Osteoblast (primary cell): ENCODE results near the gene TTC27. TPM values are rescaled to one million over a fixed set of nuclear protein-coding genes. Genes with fewer than 3 reads are reported as not detected.

Source experiments
- DNase-seq: peaks from one replicate; pipeline ENCODE4 v3.0.0; 2011; ENCODE audit warnings: low spot score, mixed read lengths; ENCODE audit not compliant: insufficient read length; ENCODE audit errors: missing footprints
- H2AFZ ChIP-seq: 2 replicates; pipeline ENCODE4 v1.6.0; 2011; ENCODE audit warnings: mild to moderate bottlenecking, low read length
- H3K27ac ChIP-seq: 2 replicates; pipeline ENCODE4 v1.5.1; 2011; ENCODE audit warnings: mild to moderate bottlenecking, low read depth, low read length, moderate library complexity
- H3K27me3 ChIP-seq: 2 replicates; pipeline ENCODE4 v1.6.0; 2012; ENCODE audit warnings: mild to moderate bottlenecking, control low read depth, inconsistent platforms, low read length, moderate library complexity; ENCODE audit not compliant: insufficient read depth
- H3K36me3 ChIP-seq: 2 replicates; pipeline ENCODE4 v1.5.1; 2011; ENCODE audit warnings: mild to moderate bottlenecking, low read length, control low read depth, moderate library complexity; ENCODE audit not compliant: insufficient read depth
- H3K4me1 ChIP-seq: 2 replicates; pipeline ENCODE4 v1.5.1; 2011; ENCODE audit warnings: mild to moderate bottlenecking, low read length, control low read depth, moderate library complexity; ENCODE audit not compliant: insufficient read depth
- H3K4me2 ChIP-seq: 2 replicates; pipeline ENCODE4 v1.6.0; 2011; ENCODE audit warnings: mild to moderate bottlenecking, low read length; ENCODE audit not compliant: insufficient read depth
- H3K4me3 ChIP-seq: fragments of 200-600 bp; sonication (generic); 3 replicates; pipeline ENCODE4 v1.5.1; 2012; ENCODE audit warnings: mild to moderate bottlenecking, low read length, inconsistent platforms; ENCODE audit not compliant: insufficient read depth
- H3K79me2 ChIP-seq: 2 replicates; pipeline ENCODE4 v1.6.0; 2012; ENCODE audit warnings: mild to moderate bottlenecking, low read length, control low read depth, inconsistent platforms; ENCODE audit not compliant: insufficient read depth
- H3K9me3 ChIP-seq: 2 replicates; pipeline ENCODE4 v1.5.1; 2011; ENCODE audit warnings: low read depth, low read length, control low read depth
- H4K20me1 ChIP-seq: 2 replicates; pipeline ENCODE4 v1.6.0; 2012; ENCODE audit warnings: mild to moderate bottlenecking, low read length, control low read depth; ENCODE audit not compliant: insufficient read depth
- total RNA-seq: library from RNA; depleted of rRNA; stranded (reverse); fragments of >200 nt; gene quantifications from 2 replicates; pipeline ENCODE4 v1.2.3, GENCODE V29; 2012
- TF ChIP-seq, protein P1 (sequence below): IDR thresholded peaks from 2 replicates; pipeline ENCODE4 v1.5.1; 2011; ENCODE audit warnings: mild to moderate bottlenecking, low read depth, low read length, moderate library complexity; ENCODE audit errors: extremely low read depth

The TTC27 gene
- total RNA-seq, 1 donor: 25.3 TPM

- Histone ChIP-seq H3K9me3 (no peaks in the 10 kb centered on the region), H3K79me2 (no peaks in the 10 kb centered on the region), H4K20me1 (no peaks in the 10 kb centered on the region), H3K27me3 (no peaks in the 10 kb centered on the region), H3K27ac (no peak overlapping the region), H3K36me3 (no peaks in the 10 kb centered on the region), H2AFZ (no peak overlapping the region), H3K4me2 (no peak overlapping the region), H3K4me1 (peaks cover 5% of the 10 kb centered on the region), H3K4me3 (no peak overlapping the region)
- DNase-seq: no peak
- TF ChIP-seq, protein P1, sequence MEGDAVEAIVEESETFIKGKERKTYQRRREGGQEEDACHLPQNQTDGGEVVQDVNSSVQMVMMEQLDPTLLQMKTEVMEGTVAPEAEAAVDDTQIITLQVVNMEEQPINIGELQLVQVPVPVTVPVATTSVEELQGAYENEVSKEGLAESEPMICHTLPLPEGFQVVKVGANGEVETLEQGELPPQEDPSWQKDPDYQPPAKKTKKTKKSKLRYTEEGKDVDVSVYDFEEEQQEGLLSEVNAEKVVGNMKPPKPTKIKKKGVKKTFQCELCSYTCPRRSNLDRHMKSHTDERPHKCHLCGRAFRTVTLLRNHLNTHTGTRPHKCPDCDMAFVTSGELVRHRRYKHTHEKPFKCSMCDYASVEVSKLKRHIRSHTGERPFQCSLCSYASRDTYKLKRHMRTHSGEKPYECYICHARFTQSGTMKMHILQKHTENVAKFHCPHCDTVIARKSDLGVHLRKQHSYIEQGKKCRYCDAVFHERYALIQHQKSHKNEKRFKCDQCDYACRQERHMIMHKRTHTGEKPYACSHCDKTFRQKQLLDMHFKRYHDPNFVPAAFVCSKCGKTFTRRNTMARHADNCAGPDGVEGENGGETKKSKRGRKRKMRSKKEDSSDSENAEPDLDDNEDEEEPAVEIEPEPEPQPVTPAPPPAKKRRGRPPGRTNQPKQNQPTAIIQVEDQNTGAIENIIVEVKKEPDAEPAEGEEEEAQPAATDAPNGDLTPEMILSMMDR: no peak
Observed at GRCh38 chr2:32802877-32803276, 175.0 kb downstream of the TTC27 start.

DNA sequence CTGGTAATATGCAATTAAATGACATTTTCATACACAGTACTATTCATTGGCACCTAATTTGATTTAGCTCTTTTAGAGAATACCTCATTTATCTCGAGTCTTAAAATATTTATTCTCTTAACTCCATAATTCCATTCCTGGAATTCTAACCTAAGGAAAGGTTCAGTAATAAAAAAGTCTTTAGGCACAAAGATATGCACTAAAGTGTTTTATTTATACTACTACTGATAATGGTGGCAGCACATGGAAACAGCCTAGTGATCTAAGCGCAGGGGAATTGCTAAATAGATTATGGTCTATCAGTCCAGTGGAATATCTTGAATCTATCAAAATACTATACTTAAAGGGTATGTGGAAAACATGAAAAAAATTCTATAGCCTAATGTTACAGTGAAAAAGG, 176.4 kb downstream of the TTC27 start:
- H3K4me2 ChIP-seq: no peak overlapping the region
- H3K9me3 ChIP-seq: no peaks in the 10 kb centered on the region
- H3K4me1 ChIP-seq: peaks cover 5% of the 10 kb centered on the region
- DNase-seq: no peak
- no peaks in the 10 kb centered on the region for H4K20me1 ChIP-seq
- H3K79me2 ChIP-seq: no peaks in the 10 kb centered on the region
- no peaks in the 10 kb centered on the region for H3K36me3 ChIP-seq
- H2AFZ ChIP-seq: no peak overlapping the region
- TF ChIP-seq, protein P1: no peak
- no peak overlapping the region for H3K27ac ChIP-seq
- H3K4me3 ChIP-seq: no peak overlapping the region
- H3K27me3 ChIP-seq: no peaks in the 10 kb centered on the region

GRCh38 chr2:32805104-32806095, 177.6 kb downstream of the TTC27 start:
- no peak overlapping the region for H3K27ac ChIP-seq
- H3K27me3 ChIP-seq: no peaks in the 10 kb centered on the region
- DNase-seq: no peak
- no peaks in the 10 kb centered on the region for H3K36me3 ChIP-seq
- no peaks in the 10 kb centered on the region for H4K20me1 ChIP-seq
- H2AFZ ChIP-seq: no peak overlapping the region
- H3K4me3 ChIP-seq: no peak overlapping the region
- TF ChIP-seq, protein P1: no peak
- no peaks in the 10 kb centered on the region for H3K79me2 ChIP-seq
- no peaks in the 10 kb centered on the region for H3K9me3 ChIP-seq
- no peak overlapping the region for H3K4me2 ChIP-seq
- H3K4me1 ChIP-seq: peaks cover 5% of the 10 kb centered on the region

DNA sequence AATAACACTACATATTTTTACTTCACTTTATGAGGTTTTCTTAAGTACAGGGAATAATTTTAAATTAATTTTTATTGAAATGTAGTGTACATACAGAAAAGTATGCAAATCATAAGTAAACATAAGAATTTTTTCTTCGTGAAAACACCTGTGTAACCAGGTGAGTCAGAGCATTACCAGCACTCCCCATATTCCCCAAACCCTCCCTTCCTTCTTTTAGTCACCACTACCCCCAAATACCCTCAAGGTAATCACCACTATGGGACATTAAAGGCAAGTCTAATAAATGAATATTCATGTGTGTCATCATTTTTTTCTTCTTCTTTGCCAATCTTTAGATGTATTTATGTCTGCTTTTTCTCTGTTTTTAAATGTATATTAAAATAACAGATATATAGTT, 179.0 kb downstream of the TTC27 start:
- H3K27ac ChIP-seq: no peak overlapping the region
- H3K4me1 ChIP-seq: peaks cover 5% of the 10 kb centered on the region
- no peaks in the 10 kb centered on the region for H3K9me3 ChIP-seq
- no peak overlapping the region for H3K4me3 ChIP-seq
- H3K36me3 ChIP-seq: no peaks in the 10 kb centered on the region
- TF ChIP-seq, protein P1: no peak
- no peaks in the 10 kb centered on the region for H3K27me3 ChIP-seq
- no peak for DNase-seq
- H3K79me2 ChIP-seq: no peaks in the 10 kb centered on the region
- no peak overlapping the region for H2AFZ ChIP-seq
- no peaks in the 10 kb centered on the region for H4K20me1 ChIP-seq
- no peak overlapping the region for H3K4me2 ChIP-seq
